HG02884 (cell line): ENCODE data around the gene NADSYN1.
"Not testable (repeated sequence)": the region's sequence is repeated elsewhere in the genome, so short reads cannot be mapped to it uniquely, and the experiment has no call there.

Experiments
- ATAC-seq: cut with Tn5 transposase; IDR thresholded peaks from one replicate; pipeline ENCODE4 v1.9.1; 2021; ENCODE audit warnings: mild to moderate bottlenecking, moderate library complexity; ENCODE audit not compliant: unreplicated experiment

The NADSYN1 gene

DNA sequence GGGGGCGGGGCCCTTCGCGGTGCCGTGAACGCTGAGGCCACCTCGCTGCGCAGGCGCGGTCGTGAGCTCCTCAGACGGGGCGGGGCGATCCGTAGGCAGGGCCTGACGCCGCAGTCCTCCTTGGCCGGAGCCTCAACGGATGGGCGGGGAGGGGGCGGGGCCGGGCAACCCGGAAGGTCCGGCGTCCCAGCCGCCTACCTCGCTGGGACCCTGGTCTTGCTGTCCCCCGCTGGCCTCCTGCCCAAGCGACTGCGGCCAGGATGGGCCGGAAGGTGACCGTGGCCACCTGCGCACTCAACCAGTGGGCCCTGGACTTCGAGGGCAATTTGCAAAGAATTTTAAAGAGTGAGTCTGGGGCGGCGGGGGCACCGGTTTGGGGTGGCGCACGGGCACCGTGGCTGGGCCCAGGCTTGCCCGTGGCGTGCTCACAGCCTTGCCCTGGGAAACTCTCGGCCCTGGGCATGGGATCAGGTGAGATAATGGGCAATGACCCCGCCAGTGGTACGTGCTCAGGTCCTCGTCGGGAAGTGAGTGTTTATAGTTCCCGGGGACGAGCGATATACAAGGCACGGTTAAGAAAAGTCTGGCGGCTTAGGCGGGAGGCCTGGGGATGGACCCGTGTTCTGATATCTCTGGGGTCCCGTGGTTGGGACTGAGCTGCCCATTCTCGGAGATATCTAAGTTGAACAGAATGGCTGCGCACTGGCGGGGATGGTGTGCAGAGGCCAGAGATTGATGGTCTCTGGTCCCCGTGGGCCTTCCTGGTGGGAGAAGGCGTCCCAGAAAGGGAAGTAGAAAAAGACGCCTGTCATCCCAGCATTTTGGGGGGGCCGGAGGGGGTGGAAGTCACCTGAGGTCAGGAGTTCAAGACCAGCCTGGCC, at the start of gene NADSYN1:
Gene NADSYN1, plus strand, starts transcription at position 167 of the 881 bp plus-strand sequence. Its CDS starts 94 bp downstream, at position 261.
- ATAC-seq, result peak; percentile 45

DNA sequence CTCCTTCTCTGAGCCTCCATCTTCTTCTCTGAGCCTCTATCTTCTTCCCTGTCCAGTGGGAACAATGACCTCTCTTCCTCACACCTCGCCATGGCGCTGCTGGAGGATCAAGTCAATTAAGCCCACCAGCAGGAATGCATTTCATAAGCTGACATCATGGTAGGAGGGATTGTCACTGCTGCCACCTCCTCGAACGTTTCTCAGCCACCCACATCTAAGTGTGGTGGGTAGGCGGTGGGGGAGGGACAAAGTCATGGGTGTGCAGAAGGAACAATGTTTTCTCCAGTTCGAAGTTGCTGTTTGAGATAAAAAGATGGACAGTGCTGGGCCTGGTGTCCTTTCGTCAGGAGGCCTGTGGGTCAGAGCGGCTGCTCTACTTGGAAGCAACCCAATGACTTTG, 48.8 kb upstream of the NADSYN1 start:
- no peak for ATAC-seq

DNA sequence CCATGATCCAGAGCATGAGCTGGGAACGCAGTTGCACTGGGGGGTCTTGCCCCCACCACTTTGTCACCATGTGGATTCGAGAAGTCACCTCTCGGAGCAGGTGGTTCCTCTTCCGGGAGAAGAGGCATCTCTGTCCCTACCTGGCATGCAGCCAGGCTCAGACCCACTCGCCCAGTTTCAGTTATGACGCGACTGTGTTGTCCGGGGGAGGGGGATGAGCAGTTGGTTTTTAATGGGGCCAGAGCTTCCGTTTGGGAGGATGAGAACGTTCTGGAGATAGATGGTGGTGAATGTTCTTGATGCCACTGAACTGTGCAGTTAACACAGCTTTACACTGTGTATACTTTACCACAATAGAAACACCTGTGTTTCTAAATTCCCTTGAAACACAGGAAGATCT, 46.3 kb upstream of the NADSYN1 start:
- ATAC-seq, result no peak

DNA sequence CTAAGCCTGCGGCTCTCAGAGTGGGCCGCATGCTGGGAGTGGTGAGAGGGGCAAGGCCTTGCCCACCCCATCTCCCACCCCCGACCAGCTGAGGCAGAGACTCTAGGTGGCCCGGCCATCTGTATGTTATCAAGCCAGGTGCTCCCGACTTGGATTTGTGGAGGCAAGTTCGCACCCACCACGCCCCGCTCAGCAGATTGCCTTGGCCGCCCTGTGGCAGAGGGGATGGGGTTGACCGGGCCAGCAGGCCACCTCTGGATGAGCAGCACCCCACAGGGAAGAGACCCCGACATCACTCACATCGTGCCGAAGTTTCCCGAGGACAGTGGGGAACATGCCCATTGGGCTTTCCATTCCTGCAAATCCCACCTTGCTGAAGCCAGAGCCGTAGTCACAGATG, 45.6 kb upstream of the NADSYN1 start:
- ATAC-seq, result no peak

DNA sequence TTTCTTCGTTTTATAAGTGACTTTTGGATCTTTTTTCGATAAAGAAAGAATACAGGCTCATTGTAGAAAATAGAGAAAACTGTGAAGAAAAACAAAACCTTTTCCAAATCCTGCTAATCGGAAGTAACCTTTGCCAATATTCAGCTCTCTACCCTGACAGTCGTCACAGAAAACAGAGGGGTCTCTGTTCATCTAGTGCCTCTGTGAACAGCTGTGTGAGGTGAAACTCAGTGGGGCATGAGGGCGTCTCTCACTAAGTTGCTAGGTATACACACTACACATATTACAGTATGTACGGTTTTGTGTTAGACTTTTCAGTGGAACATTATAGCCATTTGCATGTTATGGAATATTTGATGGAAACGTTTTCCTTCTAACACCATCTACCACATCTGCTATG, 44.2 kb upstream of the NADSYN1 start:
- ATAC-seq, result no peak

DNA sequence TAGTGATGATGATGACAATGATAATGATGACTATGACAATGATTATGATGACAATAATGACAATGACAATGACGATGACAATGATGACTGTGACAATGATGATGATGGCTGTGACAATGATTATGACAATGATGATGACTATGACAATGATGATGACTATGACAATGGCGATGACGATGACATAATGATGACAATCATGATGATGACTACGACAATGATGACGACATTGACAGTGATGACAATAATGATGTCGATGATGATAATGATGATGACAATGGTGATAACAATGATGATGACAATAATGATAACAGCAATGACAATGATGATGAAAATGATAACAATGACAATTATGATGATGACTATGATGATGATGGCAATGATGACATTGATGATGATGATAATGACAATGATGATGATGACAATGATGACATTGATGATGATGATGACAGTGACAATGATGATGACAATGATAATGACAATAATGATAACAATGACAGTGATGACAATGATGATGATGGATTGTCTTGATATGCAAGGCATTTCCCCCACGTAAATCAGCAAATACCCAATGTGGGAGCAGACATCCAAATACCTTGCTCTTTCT, 42.5 kb upstream of the NADSYN1 start:
- ATAC-seq, result no peak

DNA sequence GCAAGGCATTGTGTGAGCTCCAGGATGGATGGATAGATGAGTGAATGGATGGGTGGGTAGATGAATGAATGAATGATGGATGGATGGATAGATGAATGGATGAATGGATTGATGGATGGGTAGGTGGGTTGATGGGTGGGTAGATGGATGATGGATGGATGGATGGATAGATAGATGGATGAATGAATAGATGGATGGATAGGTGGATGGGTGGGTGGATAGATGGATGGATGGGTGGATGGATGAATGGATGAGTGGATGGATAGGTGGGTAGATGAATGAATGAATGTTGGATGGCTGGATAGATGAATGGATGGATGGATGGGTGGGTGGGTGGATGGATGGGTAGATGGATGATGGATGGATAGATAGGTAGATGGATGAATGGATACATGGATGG, 38.4 kb upstream of the NADSYN1 start:
- no peak for ATAC-seq

DNA sequence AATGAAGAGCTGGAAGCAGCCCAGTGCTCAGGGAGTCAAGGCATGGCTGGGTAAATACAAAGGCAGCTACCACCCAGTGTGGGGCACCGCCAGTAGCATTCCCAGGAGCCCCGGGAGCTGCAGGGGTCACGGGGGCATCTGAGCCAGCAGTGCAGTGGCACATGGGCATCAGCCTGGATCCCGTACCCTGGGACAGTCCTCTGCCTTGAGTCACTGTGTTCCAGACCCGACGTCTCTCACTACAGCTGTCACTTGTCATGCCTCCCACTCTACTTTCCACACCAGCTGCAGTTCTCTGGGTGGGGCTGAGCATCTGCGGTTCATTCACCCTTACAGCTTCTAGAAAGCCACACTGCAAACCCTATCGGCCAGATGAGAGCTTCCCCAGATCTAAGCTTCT, 34.4 kb upstream of the NADSYN1 start:
- ATAC-seq, result peak; percentile 79

DNA sequence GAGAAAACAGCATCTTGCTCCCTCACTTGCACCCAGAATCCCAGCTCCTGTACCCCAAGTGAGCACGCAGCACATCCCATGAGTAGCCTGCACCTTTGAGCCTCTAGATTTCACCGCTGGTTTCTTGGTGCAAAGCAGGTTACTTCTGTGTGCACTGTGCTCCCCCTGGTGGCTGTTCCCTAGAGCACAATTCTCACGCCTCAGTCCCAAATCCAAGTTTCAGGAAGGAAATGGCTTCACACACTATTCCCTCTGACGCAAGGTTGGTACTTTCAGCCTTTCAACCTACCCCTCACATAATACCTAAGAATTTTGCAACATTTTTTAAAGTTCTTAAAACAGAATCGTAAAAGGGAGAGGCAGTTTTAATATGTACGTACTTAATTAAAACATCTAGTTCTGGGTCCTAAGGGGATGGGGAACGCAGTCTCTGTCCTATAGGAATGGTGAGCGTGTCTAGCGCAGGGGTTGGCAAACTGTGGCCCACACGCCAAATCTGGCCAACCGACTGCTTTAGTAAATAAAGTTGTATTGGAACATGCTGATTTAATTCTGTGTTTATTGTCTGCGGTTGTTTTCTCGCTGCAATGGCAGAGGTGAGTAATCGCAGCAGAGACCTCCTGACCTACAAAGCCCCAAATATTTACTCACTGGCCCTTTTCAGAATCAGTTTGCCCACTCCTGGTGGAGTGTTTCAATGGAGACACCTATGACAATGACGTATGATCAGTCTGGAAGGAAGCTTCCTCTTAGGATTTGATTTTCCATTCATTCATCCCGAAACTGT, 32.4 kb upstream of the NADSYN1 start:
- no peak for ATAC-seq

DNA sequence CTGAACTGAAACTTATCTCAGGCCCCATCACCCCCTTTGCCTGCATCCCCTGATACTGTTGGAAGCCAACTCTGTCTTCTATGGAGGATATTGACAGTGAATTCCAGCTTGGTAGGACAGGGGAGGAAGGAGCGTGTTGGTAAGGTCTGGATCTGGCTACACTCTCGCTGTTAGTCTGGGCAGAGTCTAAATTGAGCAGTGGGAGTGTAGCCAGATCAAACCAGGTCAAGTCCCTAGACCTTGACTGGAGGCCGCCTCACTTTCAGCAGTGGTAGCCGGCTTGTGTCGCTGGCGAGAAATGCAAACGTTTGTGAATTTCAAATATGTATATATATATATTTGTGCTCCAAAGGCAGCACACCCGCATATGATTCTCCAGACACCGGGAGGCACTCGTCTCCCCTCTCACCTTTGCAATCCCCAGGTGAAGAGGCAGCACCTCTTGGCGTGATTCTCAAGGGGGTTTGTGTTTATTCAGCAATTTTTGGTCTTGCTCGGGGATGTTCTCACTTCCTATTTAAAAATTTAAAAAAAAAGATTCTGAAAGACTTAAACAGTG, 31.5 kb upstream of the NADSYN1 start:
- no peak for ATAC-seq

DNA sequence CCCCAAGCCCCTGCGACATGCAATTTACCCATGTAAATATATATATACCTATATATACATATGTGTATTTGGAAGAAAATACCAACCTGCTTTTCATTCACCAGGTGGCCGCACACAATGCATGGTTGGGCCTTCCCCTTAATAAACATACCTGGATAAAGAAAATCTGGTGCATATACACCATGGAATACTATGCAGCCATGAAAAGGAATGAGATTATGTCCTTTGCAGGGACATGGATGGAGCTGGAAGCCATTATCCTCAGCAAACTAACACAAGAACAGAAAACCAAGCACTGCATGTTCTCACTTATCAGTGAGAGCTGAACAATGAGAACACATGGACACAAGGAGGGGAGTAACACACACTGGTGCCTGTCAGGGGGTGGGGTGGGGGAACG, 30.7 kb upstream of the NADSYN1 start:
- not testable (repeated sequence) for ATAC-seq

DNA sequence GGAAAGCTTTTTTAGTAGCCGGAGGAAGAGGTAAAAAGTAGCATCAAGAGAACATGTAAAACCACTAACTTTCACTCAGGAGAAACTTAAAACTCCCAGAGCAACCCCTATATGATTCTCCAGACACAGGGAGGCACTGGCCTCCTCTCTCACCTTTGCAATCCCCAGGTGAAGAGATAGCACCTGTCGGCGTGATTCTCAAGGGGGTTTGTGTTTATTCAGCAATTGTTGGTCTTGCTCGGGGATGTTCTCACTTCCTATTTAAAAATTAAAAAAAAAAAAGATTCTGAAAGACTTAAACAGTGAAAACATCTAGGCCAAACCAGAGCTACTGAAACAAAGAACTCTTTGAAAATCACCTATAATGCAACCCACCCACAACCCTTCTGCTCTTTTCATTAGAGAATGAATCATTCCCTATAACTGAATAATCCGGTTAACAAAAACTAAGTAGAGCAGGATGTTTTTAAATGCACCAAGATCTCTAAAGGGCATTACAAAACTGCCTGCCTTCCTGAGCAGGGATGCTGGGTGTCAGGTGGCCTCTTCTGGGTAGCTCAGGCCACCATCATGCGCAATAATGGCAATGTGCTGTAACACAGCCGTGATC, 29.7 kb upstream of the NADSYN1 start:
- ATAC-seq, result no peak

DNA sequence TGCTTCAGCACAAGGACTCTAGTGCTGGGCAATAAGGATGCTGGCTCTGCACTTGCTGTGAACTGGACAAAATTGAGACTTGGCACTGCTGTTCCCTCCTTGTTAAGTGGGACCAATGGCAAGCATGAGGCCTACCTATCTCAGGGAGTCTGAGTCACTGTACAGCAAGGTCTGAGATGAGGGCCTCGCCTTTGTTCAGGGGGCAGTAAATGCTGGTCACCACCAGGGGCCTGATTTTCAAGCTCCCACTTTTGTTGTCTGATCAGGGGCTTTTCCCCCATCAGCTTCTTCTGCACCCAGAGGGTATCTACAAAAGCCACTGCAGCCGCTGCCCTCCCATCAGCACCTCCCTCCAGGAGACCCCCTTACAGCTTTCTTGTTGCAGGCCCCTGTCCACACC, 27.6 kb upstream of the NADSYN1 start:
- no peak for ATAC-seq

DNA sequence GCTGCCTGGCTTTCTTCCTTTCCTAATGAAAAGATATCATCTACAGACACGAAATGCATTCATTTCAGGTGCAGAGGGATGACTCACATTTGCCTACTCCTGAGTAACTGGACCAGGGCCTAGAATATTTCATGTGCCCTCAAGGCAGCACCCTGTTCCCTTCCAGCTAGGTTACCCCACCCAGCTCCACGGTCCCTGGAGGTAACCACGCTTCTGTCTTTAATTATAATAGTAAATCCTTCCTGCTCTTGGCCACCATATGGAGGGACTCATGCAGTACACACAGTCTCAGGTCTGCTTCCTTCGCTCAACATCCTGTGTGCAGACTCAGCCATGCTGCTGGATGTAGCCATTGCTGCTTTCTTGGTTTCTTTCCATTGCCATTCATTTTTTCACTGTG, 27.1 kb upstream of the NADSYN1 start:
- no peak for ATAC-seq

DNA sequence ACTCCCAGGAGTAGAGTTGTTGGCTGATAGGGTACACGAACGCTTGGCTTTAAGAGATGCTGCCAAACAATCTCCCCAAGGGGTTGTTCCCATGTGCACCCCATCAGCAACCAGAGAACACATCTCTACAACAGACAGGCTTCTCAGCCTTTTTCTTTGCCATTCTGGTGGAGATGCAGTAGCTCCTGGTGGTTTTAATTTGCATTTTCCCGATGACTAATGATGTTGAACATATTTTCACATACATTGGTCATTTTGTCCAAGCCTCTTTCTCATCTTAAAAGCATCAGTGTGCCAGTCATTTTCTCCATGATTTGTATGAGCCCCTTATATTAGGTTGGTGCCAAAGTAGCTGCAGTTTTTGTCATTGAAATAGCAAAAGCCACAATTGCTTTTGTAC, 26.6 kb upstream of the NADSYN1 start:
- no peak for ATAC-seq

DNA sequence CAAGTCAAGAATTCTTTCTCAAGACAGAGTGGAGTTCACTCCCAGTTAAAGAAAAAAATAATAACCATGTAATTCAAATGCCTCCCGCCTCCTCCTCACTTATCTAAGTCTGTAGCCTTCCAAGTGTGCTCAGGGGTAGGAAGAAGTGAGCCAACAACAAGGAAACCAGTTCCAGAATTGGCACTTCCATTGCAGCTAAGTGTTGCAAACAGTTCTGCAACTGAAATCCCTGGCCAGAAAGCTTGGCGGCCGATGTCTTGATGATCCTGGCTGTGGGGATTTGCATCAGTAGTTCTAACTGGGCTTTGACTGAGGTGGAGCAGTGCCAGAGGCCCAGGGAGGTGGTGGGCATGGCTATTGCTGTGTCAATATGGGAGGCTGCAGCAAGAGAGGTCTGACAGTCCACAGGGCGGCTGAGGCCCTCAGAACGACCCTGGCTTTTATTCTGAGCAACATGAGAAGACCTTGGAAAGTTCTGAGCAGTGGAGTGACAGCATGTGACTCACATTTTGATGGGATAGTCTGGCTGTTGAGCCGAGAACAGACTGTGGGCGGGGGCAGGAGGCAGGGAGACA, 24.1 kb upstream of the NADSYN1 start:
- ATAC-seq, result no peak

DNA sequence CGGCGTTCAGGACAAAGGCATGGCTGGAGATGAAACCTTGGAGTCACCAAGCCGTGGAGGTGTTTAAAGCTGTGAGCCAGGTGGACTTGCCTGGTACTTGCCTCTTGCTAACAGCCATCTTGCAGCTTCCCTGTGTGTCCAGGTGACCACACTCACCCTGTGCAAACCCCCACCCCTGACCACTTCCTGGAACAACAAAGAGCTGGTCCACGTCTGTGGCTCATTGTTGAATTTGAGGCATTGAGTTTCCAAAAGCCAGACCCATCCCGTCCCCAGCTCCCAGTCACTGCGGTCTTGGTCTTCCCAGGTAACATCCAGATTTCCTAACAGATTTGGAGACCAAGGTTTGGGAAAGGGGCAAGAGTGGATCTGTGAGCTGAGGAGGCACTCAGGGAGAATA, 23.3 kb upstream of the NADSYN1 start:
- no peak for ATAC-seq

DNA sequence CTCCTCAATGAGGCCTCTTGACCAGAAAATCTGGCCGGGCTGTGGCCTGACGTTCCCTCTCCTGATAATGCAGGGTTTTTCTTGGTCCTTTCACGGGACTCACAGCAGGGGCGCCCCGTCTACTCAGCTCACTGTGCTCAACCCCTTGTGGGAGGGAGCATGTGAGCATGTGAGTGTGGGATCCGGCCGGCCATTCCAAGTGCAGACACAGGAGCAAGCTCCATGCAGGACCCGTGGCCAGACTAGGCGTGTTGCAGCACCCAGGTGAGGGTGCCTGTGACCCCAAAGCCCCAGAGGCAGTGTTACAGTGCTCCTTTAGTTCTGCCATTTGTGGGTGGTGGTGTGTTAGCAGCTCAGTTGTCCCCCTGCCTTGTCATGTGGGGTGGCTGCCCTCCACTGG, 22.8 kb upstream of the NADSYN1 start:
- ATAC-seq, result no peak

DNA sequence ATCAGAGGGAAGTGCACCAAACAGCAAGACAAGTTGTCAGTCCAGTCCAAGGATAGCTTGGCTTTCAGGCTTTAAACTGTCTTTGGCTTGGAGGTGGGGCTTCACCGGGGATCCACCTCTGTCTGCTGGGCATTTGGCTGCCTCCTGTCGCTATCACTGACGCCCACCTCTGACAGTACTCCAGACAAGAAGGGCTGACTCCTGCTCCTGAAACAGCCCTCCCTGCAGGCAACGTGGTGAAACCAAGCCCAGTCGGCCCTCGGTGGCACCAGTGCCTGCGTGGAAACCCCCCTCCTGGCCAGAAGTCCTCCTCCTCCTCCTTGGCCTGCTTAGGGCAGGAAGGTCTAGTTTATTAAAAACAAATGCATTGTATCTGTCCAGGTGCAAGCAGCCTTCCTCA, 21.7 kb upstream of the NADSYN1 start:
- ATAC-seq, result no peak

DNA sequence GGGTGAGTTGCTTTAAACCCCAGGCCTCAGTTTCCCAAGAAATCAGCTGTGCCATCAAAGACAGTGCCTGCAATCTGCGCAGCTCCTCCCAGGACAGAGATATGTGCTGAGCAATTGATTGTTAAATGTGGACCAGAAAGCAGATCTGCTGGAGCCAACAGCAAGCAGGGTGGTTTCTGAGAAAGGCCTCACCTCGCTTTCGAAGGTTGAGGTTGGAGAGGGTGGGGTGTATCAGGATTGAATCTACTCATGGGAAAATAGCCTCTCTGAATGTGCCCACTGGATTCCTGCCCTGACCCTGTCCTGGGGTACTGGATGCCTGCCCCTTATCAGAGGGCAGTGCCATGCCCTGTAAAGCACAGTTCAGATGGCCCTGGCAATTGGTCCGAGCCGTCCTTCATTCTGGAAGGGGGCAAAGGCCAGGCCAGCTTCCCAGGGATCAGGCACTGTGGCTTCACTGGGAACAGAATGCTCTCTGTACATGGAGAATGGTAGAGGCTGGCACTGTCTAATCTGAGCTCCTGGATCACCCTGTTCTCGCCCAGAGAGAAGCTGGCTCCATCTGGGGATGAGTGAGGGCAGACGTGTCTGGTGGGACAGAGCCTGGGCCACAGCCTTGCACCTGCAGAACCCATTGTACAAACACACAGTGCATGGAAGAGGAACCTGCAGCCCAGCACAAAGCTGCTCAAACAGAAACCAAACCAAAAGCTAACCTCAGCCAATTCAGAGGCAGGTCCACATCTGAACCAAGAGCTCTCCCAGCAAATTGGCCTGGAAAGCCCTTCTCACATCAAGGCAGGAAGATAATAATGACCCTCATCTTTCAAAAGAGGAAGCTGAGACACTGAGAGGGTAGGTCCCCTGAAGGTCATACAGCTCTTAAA, 20.0 kb upstream of the NADSYN1 start:
- ATAC-seq, result no peak
